SU-DHL-6 (cell line): ENCODE measurements around the gene RAI1.

Experiments used
- H2AFZ ChIP-seq: fragments of 200-600 bp; sonication (generic); 2 replicates; pipeline ENCODE4 v1.6.1; 2014; ENCODE audit warnings: low read depth, mild to moderate bottlenecking, moderate library complexity, mixed read lengths, antibody characterized with exemption, low read length; ENCODE audit not compliant: severe bottlenecking
- H3F3A ChIP-seq: fragments of 200-600 bp; shearing (Covaris generic); 2 replicates; pipeline ENCODE4 v1.6.0; 2016; ENCODE audit warnings: antibody characterized with exemption, mild to moderate bottlenecking; ENCODE audit not compliant: insufficient read depth
- H3K27ac ChIP-seq: fragments of 200-600 bp; sonication (generic); 2 replicates; pipeline ENCODE4 v1.5.1; 2016; ENCODE audit warnings: low read depth, mild to moderate bottlenecking, low read length, moderate library complexity, mixed read lengths
- H3K27me3 ChIP-seq: fragments of 200-600 bp; sonication (generic), shearing (Covaris generic); 2 replicates; pipeline ENCODE4 v1.6.0; 2014; ENCODE audit warnings: mild to moderate bottlenecking, low read length
- H3K36me3 ChIP-seq: fragments of 200-600 bp; sonication (generic); 2 replicates; pipeline ENCODE4 v1.6.1; 2014; ENCODE audit warnings: mild to moderate bottlenecking, low read length, mixed read lengths
- H3K4me2 ChIP-seq: fragments of 300-600, 200-600 bp; shearing (Covaris generic), sonication (generic); 2 replicates; pipeline ENCODE4 v1.6.0; 2014; ENCODE audit warnings: low read length, low read depth, mild to moderate bottlenecking; ENCODE audit not compliant: poor library complexity, severe bottlenecking
- H3K4me3 ChIP-seq: fragments of 200-600 bp; sonication (generic); 2 replicates; pipeline ENCODE4 v1.5.1; 2014; ENCODE audit warnings: antibody characterized with exemption, low read length, mild to moderate bottlenecking, mixed read lengths; ENCODE audit not compliant: insufficient read depth, poor library complexity, severe bottlenecking
- H3K79me2 ChIP-seq: fragments of 200-600 bp; sonication (generic); 2 replicates; pipeline ENCODE4 v1.6.1; 2014; ENCODE audit warnings: mild to moderate bottlenecking, low read length, moderate library complexity; ENCODE audit not compliant: insufficient read depth
- H3K9ac ChIP-seq: fragments of 200-600 bp; sonication (generic); 2 replicates; pipeline ENCODE4 v1.7.0; 2014; ENCODE audit warnings: mild to moderate bottlenecking, low read length
- H3K9me2 ChIP-seq: fragments of 200-600 bp; sonication (generic); replicated peaks from 2 replicates; pipeline ENCODE4 v1.6.1; 2014; ENCODE audit warnings: low read length; ENCODE audit not compliant: insufficient read depth
- H3K9me3 ChIP-seq: fragments of 200-600 bp; sonication (generic); 2 replicates; pipeline ENCODE4 v1.6.1; 2014; ENCODE audit warnings: low read length, mixed read lengths; ENCODE audit not compliant: insufficient read depth
- H4K20me1 ChIP-seq: fragments of 200-600 bp; sonication (generic); 2 replicates; pipeline ENCODE4 v1.6.1; 2014; ENCODE audit warnings: low read depth, mild to moderate bottlenecking, antibody characterized with exemption, low read length, moderate library complexity, mixed read lengths
- EZH2phosphoT487 ChIP-seq: fragments of 200-600 bp; sonication (generic), shearing (Covaris generic); conservative IDR thresholded peaks from 2 replicates; pipeline ENCODE4 v1.6.1; 2018; ENCODE audit warnings: mild to moderate bottlenecking, antibody characterized with exemption, low read length, moderate library complexity, mixed read lengths
- TF ChIP-seq, protein P1 (sequence below): fragments of 200-600 bp; sonication (generic); IDR thresholded peaks from one replicate; pipeline ENCODE4 v1.5.1; 2017; ENCODE audit warnings: antibody characterized with exemption, mild to moderate bottlenecking, low read length, moderate library complexity; ENCODE audit not compliant: insufficient read depth, poor library complexity, severe bottlenecking

Gene RAI1

GRCh38 chr17:17729620-17730249, 48.5 kb downstream of the RAI1 start:
- Histone ChIP-seq H3K9ac (no peak overlapping the region), H3F3A (no peaks in the 10 kb centered on the region), H3K4me2 (no peak overlapping the region), H3K9me2 (no peaks in the 10 kb centered on the region), H3K27ac (no peak overlapping the region), H3K36me3 (no peaks in the 10 kb centered on the region), H3K79me2 (no peaks in the 10 kb centered on the region), H2AFZ (no peak overlapping the region), H3K9me3 (no peaks in the 10 kb centered on the region), H4K20me1 (no peaks in the 10 kb centered on the region), H3K4me3 (no peak overlapping the region), H3K27me3 (no peaks in the 10 kb centered on the region)
- TF ChIP-seq EZH2phosphoT487 = no peak
- TF ChIP-seq, protein P1, sequence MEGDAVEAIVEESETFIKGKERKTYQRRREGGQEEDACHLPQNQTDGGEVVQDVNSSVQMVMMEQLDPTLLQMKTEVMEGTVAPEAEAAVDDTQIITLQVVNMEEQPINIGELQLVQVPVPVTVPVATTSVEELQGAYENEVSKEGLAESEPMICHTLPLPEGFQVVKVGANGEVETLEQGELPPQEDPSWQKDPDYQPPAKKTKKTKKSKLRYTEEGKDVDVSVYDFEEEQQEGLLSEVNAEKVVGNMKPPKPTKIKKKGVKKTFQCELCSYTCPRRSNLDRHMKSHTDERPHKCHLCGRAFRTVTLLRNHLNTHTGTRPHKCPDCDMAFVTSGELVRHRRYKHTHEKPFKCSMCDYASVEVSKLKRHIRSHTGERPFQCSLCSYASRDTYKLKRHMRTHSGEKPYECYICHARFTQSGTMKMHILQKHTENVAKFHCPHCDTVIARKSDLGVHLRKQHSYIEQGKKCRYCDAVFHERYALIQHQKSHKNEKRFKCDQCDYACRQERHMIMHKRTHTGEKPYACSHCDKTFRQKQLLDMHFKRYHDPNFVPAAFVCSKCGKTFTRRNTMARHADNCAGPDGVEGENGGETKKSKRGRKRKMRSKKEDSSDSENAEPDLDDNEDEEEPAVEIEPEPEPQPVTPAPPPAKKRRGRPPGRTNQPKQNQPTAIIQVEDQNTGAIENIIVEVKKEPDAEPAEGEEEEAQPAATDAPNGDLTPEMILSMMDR = peak; percentile 77

DNA sequence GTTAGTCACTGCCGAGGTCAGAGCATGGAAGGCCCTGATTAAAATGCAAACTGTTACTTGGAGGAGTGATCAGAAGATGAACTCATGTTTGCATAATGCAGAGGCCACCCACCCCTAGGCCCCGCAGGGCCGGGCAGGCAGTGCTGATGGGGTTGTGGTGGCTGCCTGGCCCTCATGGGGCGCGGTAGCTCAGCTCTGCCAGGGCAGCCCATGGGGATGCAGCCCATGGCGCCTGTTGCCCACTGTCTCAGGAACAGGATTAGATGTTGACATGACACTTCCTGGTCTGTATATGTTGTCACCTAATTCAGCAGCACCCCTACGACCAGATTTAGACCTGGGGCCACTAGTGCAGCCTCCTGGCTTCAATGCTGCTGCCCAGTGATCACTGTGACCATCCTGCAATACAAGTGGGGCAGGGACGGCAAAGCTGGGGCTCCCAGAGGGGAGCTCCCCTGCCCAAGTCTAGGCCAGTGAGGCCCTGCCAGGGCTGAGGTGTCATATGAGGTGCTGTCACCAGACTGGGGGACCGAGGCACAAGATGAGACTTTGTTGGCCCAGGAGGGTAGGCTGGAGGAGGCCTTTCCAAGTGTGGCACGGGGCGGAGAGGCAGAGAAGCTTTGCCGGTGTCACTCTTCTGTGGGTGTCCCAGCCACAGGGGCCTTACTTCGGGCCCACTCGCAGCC, 49.1 kb downstream of the RAI1 start:
- Histone ChIP-seq H2AFZ (no peak overlapping the region), H3K9me3 (no peaks in the 10 kb centered on the region), H3K27ac (no peak overlapping the region), H3K36me3 (no peaks in the 10 kb centered on the region), H3K9me2 (no peaks in the 10 kb centered on the region), H3F3A (no peaks in the 10 kb centered on the region), H3K9ac (no peak overlapping the region), H3K27me3 (no peaks in the 10 kb centered on the region), H3K79me2 (no peaks in the 10 kb centered on the region), H3K4me3 (no peak overlapping the region), H4K20me1 (no peaks in the 10 kb centered on the region), H3K4me2 (no peak overlapping the region)
- no peak for TF ChIP-seq EZH2phosphoT487
- TF ChIP-seq, protein P1 = no peak

DNA sequence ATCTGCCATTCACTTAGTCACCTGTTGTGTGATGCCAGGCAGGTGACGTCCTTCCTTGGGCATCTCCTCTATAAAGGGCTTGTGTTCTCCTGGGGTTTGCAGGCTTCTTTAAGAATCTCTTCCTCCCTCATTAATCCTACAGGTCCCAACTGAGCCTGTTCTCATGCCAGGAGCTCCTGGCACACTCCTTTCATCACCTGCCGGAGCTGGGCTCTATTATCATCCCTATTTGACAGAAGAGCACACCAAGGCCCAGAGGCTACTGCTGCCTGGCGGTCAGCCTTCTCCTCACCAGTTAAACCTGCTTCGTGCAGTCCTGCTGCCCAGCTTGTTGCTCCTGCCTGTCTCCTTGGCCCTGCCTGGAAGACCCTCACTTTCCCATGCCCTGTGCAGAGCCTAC, 51.2 kb downstream of the RAI1 start:
- no peak overlapping the region for H2AFZ ChIP-seq
- no peaks in the 10 kb centered on the region for H3K9me3 ChIP-seq
- H3K79me2 ChIP-seq = no peaks in the 10 kb centered on the region
- no peaks in the 10 kb centered on the region for H3K36me3 ChIP-seq
- TF ChIP-seq, protein P1 = no peak
- TF ChIP-seq EZH2phosphoT487 = no peak
- H3F3A ChIP-seq = no peaks in the 10 kb centered on the region
- no peaks in the 10 kb centered on the region for H4K20me1 ChIP-seq
- no peaks in the 10 kb centered on the region for H3K27me3 ChIP-seq
- no peaks in the 10 kb centered on the region for H3K9me2 ChIP-seq
- H3K4me2 ChIP-seq = no peak overlapping the region
- H3K27ac ChIP-seq = no peak overlapping the region
- no peak overlapping the region for H3K4me3 ChIP-seq
- no peak overlapping the region for H3K9ac ChIP-seq
